Measurements from ENCODE around the gene ONECUT2. TPM values are rescaled to one million over a fixed set of nuclear protein-coding genes. Genes with fewer than 3 reads are reported as not detected.

Gene ONECUT2
- total RNA-seq, 1 donor from 2014 or later: 0.06 TPM

DNA sequence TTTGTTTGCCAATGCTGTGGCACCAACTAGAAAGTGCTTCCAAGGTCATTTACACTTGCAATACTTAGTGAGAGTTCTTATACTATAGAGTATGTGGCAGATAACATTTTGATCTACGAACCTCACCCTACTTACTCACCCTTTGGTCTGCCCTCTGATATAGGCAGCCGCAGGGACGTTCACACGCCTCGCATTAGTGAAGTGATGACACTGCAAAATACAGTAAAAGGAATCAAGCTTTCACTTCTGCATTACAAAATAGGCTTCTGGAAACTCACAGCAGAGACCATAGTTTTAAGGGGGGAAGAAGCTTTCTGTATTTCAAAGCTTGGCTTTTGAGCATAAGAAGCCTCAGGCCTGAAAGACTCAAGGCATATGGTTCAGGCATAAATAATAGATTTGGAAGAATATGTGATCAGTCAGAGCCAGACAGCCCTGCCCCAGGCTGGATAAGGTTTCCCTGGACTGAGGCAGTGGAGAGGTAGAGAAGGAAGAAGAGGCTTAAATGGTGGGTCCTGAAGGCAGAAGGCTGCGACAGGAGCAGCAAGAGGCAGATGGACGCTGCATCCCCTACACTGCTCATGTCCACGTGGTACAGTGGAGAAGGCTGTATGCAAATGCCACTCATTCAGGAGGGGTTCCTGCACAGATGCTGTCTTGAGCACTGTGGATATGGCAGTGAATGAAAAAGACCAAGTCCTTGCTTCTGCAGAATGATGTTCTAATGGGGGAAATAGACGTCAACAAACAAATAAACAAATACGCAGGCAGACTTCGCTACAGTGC lies 88.2 kb downstream of the ONECUT2 start:
- DNase-seq (ENCODE audit: extremely low read depth, low read depth, low spot score): no peak

DNA sequence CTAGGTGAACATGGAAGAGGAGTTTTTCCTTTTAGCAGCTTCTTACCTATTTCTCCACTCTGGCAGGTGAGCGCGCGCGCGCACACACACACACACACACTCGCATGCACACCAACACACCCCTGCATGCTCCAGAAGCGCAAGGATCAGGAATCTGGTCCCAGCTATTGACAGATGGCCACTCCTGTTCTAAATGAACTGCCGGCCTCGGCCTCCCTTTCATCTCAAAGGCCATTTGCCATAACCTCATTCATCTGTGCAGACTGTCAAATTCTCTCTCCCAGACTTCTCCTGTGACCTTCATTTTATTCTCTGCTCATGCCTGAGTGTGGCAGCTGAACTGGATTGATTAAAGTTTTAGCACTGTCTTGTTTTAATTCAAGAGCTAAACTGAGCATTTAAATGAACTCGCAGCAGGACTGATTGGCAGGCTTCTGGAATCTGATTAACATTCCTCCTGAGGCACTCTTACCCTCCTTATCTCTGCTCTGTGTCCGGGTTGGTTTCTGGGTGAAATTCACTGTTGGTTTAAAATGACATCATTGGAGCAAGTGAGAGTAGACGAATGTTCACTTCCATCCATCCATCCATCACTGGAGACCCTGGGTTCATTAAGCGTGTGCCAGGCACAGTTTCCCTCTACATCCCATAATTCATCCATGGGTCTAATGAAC lies 92.5 kb downstream of the ONECUT2 start:
- DNase-seq (ENCODE audit: extremely low read depth, low read depth, low spot score): no peak

DNA sequence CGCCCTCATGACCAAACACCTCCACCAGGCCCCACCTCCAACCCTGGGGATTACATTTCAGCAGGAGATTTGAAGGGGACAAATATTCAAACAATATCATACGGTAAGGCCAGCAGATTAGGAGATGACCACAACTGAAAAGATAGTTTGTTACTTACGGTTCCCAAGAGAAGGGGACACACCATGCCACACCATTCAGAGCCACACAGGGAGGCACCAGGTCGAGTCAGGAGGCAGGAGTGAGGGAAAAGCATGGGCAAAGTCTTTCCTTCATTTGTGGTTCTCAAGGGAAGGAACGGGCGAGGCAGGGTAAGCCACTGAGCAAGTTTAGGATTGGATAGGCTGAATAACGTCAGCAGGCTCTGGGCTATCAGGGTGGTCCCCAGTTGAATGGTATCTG lies 94.0 kb downstream of the ONECUT2 start:
- no peak for DNase-seq (ENCODE audit: extremely low read depth, low read depth, low spot score)

DNA sequence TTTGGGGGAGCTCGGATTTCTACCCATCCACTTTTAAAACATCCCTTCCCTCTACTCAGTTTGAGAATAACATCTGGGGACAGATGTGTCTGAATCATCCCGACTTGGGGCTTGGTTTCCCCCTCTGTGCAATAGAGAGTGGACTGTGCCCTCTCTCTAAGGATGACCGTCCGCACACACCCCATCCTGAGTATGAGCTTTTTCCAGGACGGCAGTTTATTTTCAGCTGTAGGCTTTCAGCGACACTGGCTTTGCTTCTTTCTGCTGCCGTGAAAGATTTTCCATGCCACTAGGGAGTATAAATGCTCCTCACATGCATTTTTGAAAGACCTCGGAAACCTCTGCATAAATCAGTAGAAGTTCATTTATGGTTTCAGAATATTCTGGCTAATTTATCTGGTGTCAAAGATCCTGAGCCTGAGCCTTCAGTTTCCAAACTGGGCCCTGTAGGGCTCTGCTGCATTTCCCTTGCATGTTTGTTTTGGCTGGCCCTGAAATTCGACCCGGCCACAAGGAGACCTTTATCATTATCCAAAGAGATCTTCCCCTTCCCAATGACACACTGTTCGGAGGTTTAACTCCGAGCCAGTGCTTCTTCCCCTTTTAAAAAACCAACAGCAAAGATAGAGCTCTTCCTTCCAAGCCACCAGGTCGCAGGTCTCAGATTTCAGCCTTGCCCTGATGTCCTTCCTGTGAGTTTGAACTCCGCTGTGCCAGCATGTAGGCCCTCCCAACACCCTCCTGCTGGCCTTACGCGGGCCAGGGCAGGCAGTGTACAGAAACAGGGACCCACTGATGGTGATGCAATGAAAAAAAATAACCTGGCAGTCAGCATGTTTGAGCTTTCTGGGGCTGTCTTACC lies 98.1 kb downstream of the ONECUT2 start:
- no peak for DNase-seq (ENCODE audit: extremely low read depth, low read depth, low spot score)

DNA sequence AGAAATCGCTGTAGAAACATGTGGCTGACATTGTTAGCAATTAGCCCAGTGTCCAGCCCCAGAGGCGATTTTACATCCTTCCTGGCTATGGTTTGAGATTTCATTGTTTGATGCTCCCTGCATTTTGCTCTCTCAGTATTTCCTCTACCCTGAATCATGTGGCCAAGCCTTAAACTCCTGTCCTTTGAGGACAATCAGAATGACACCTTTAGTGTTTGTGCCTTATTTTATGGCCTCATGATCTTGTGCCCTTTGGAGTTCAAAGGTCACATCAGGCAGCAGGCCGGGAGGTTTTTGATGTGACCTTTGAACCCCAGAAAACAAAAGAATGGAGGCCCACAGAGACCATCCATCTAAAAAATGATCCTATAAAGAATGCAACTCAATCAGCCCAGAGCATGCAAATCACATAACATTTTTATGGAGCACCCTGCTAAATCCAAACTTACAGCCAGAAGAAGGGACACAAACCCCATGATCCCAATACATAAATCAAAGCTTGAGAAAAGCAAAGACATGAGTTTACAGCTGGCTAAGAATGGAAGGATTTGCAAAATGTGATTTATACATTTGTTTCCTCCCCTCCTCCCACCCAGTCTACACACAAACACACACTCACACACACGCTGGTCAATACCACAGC lies 98.8 kb downstream of the ONECUT2 start:
- DNase-seq (ENCODE audit: extremely low read depth, low read depth, low spot score): no peak

DNA sequence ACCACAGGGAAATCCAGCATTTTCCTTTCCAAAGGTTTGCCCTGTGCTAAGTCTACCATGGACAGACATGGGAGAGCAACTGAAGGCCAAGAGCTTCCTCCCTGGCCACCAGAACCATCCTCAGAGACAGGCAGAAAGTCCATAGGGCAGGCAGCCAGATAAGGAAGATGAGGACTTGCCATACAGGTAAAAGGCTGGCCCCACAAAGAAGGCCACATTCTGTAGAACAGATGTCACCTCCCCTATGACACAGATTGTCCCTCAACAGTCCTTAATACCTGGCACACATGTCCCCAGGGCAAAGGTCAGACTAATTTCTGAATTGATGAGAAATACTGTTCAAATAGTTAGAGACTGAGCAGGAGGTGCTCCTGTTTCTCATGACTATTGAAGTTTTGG lies 99.3 kb downstream of the ONECUT2 start:
- no peak for DNase-seq (ENCODE audit: extremely low read depth, low read depth, low spot score)

DNA sequence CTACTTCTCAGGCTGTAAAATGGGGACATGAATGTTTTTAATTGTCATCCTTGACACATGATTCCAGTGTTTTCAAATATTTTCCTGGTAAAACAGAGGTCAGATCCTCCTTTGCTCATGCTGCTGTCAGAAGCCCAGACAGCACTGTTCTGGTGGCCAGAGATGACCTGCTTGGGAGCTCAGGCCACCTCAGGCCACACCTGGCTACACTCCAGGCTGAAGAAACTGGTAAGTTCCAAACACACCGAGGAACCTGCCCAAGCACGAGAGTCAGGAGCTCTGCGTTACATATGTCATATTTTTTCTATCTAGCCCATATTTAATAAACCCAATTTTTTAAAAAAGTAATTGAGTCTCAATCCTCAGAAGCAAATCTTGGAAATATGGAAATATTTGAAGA lies 103.4 kb downstream of the ONECUT2 start:
- no peak for DNase-seq (ENCODE audit: extremely low read depth, low read depth, low spot score)

DNA sequence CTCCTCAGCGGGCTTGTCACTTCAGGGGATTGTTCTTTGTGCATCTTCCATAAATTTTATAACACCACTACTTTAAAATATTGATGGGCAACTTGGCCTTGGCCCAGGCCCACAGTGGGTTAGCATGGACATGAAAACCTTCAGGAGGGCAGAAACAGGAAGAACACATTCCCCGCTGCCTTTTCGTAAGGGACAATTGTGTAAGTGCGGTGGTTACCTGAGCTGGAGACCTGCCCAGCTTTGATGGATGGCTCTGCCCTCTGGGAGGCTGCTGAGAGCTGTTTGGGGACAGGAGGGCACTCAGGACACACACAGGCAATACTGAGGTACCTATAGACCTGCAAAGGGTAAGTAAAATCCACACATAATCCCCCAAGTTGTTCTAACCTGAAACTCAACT lies 104.5 kb downstream of the ONECUT2 start:
- DNase-seq (ENCODE audit: extremely low read depth, low read depth, low spot score): no peak

Other genes starting within 250 kb of the ONECUT2 start
- gene ST8SIA3, start 82.8 kb upstream of the ONECUT2 start, total RNA-seq: not detected in 2 replicates
- gene FECH, start 151.3 kb downstream of the ONECUT2 start, total RNA-seq: 29.2 and 38.2 TPM in 2 replicates
- gene NARS1, start 186.5 kb downstream of the ONECUT2 start, total RNA-seq: 92.4 and 112 TPM in 2 replicates

Data from glomerular endothelial cell (primary cell).